Erythroblast (primary cell): Measurements from ENCODE around the gene XIST.
"Not testable (repeated sequence)": the region's sequence is repeated elsewhere in the genome, so short reads cannot be mapped to it uniquely, and the experiment has no call there.

Experiments used
- DNase-seq, 2 experiments: peaks; one replicate each; lab custom pipeline; 2025; lab: John Stamatoyannopoulos, UW
- GATA1 ChIP-seq: IDR thresholded peaks from 2 replicates; pipeline ENCODE4 v1.6.1; 2011; ENCODE audit warnings: low read depth, mild to moderate bottlenecking, control low read depth, low read length, moderate library complexity
- POLR2A ChIP-seq: IDR thresholded peaks from 2 replicates; pipeline ENCODE4 v1.6.1; 2011; ENCODE audit warnings: mild to moderate bottlenecking, low read length

The XIST gene

GRCh38 chrX:73817393-73818199 is 34.9 kb downstream of the XIST start:
- TF ChIP-seq GATA1 (no peak), POLR2A (no peak)
- no peak for DNase-seq

GRCh38 chrX:73812256-73812655 is 40.3 kb downstream of the XIST start:
- no peak for DNase-seq
- no peak for TF ChIP-seq POLR2A
- no peak for TF ChIP-seq GATA1

- DNase-seq, result not testable (repeated sequence)
These were observed 48.4 kb downstream of the XIST start for GRCh38 chrX:73804109-73804508.

- DNase-seq, result no peak
- TF ChIP-seq GATA1 (no peak), POLR2A (no peak)
These were observed 52.6 kb downstream of the XIST start for GRCh38 chrX:73799888-73800287.

GRCh38 chrX:73792511-73792910 is 60.0 kb downstream of the XIST start:
- not testable (repeated sequence) for DNase-seq

- TF ChIP-seq GATA1, result no peak
- no peak for TF ChIP-seq POLR2A
- no peak for DNase-seq
These were observed 67.0 kb downstream of the XIST start for GRCh38 chrX:73785493-73785892.
